Subcutaneous abdominal adipose tissue (tissue), 5 donors: ENCODE measurements around the gene OR52M1.
"Not testable (repeated sequence)": the region's sequence is repeated elsewhere in the genome, so short reads cannot be mapped to it uniquely, and the experiment has no call there.

Experiments used
- H3K27ac ChIP-seq: one replicate; pipeline ENCODE4 v1.7.0; 2013; ENCODE audit warnings: low read depth, mild to moderate bottlenecking, inconsistent platforms, low read length, moderate library complexity
- H3K27me3 ChIP-seq, 5 donors: one replicate each; pipeline ENCODE4 v1.7.0; 2013; ENCODE audit warnings: low read length in 5 of 5, inconsistent platforms in 1 of 5; ENCODE audit not compliant: control insufficient read depth in 5 of 5, insufficient read depth in 4 of 5
- H3K36me3 ChIP-seq, 5 donors: one replicate each; pipeline ENCODE4 v1.7.0; 2013; ENCODE audit warnings: low read length in 5 of 5; ENCODE audit not compliant: control insufficient read depth in 5 of 5, insufficient read depth in 5 of 5
- H3K4me1 ChIP-seq, 5 donors: one replicate each; pipeline ENCODE4 v1.7.0; 2013; ENCODE audit warnings: low read length in 5 of 5, mild to moderate bottlenecking in 3 of 5, moderate library complexity in 1 of 5; ENCODE audit not compliant: control insufficient read depth in 5 of 5, insufficient read depth in 5 of 5
- H3K4me3 ChIP-seq, 5 donors: one replicate each; pipeline ENCODE4 v1.7.0; 2013; ENCODE audit warnings: low read length in 5 of 5, low read depth in 1 of 5
- H3K9ac ChIP-seq, 5 donors: one replicate each; pipeline ENCODE4 v1.7.0; 2013; ENCODE audit warnings: low read length in 5 of 5, mild to moderate bottlenecking in 4 of 5, moderate library complexity in 3 of 5
- H3K9me3 ChIP-seq, 5 donors: one replicate each; pipeline ENCODE4 v1.7.0; 2013; ENCODE audit warnings: low read length in 5 of 5; ENCODE audit not compliant: control insufficient read depth in 5 of 5
- donor health status: healthy.
- donor health status: healthy.
- donor health status: healthy.
- donor health status: healthy.
- donor health status: healthy.

Gene OR52M1

DNA sequence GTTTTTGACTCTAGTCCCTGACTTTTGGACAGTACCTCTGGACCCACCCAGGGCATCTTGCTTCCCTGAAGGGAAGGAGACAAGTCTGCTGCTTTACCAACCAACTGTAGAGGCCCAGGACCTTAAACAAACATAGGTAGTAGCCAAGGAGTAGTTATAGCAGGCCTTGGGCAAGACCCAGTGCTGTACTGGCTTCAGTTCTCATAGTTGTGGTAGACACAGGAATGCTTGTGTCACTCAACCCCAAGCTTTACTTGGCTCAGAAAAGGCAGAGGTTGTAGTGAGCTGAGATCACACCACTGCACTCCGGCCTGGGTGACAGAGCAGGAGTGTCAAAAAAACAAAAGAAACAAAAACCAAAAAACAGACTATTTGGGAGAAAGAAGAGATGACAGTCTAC is 21.3 kb upstream of the OR52M1 start:
- Histone ChIP-seq H3K4me3 (no peak overlapping the region), H3K27ac (no peak overlapping the region), H3K9me3 (no peaks in the 10 kb centered on the region), H3K36me3 (no peaks in the 10 kb centered on the region), H3K9ac (no peak overlapping the region), H3K4me1 (no peaks in the 10 kb centered on the region), H3K27me3 (peaks cover 0 to 3% (median 0%) of the 10 kb centered on the region in 5 donors)

- Histone ChIP-seq H3K4me3 (no peak overlapping the region), H3K9ac (no peak overlapping the region), H3K27me3 (peaks cover 0 to 8% (median 2%) of the 10 kb centered on the region in 5 donors), H3K36me3 (no peaks in the 10 kb centered on the region), H3K4me1 (no peaks in the 10 kb centered on the region), H3K9me3 (peaks cover 0 to 2% (median 0%) of the 10 kb centered on the region in 5 donors), H3K27ac (no peak overlapping the region)
Observed at GRCh38 chr11:4527926-4528325, 17.1 kb upstream of the OR52M1 start.

DNA sequence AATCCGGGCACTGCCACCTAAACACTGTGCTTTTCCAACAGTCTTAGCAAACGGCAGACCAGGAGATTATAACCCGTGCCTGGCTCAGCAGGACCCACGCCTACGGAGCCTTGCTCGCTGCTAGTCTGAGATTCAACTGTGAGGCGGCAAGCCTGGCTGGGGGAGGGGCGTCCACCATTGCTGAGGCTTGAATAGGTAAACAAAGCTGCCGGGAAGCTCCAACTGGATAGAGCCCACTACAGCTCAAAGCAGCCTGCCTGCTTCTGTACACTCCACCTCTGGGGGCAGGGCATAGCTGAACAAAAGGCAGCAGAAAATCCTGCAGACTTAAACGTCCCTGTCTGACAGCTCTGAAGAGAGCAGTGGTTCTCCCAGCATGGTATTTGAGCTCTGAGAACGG is 13.3 kb upstream of the OR52M1 start:
- not testable (repeated sequence) for H3K9me3 ChIP-seq, H3K4me1 ChIP-seq, H3K4me3 ChIP-seq, H3K36me3 ChIP-seq, H3K27me3 ChIP-seq, H3K9ac ChIP-seq, H3K27ac ChIP-seq

GRCh38 chr11:4539603-4540219 is 5.3 kb upstream of the OR52M1 start:
- no peak overlapping the region for H3K9ac ChIP-seq
- no peak overlapping the region for H3K4me3 ChIP-seq
- H3K36me3 ChIP-seq, result no peaks in the 10 kb centered on the region
- H3K27me3 ChIP-seq, result peaks cover 0 to 6% (median 0%) of the 10 kb centered on the region in 5 donors
- no peak overlapping the region for H3K27ac ChIP-seq
- H3K4me1 ChIP-seq, result no peaks in the 10 kb centered on the region
- H3K9me3 ChIP-seq, result no peaks in the 10 kb centered on the region

GRCh38 chr11:4541071-4541470 is 3.9 kb upstream of the OR52M1 start:
- no peak overlapping the region for H3K27ac ChIP-seq
- H3K9me3 ChIP-seq, result no peaks in the 10 kb centered on the region
- no peaks in the 10 kb centered on the region for H3K4me1 ChIP-seq
- no peak overlapping the region for H3K4me3 ChIP-seq
- no peak overlapping the region for H3K9ac ChIP-seq
- peaks cover 0 to 6% (median 0%) of the 10 kb centered on the region in 5 donors for H3K27me3 ChIP-seq
- no peaks in the 10 kb centered on the region for H3K36me3 ChIP-seq

- no peak overlapping the region for H3K27ac ChIP-seq
- no peaks in the 10 kb centered on the region for H3K9me3 ChIP-seq
- H3K9ac ChIP-seq, result no peak overlapping the region
- no peak overlapping the region for H3K4me3 ChIP-seq
- H3K27me3 ChIP-seq, result peaks cover 0 to 6% (median 0%) of the 10 kb centered on the region in 5 donors
- H3K4me1 ChIP-seq, result no peaks in the 10 kb centered on the region
- H3K36me3 ChIP-seq, result no peaks in the 10 kb centered on the region
Observed at GRCh38 chr11:4543561-4543960, 1.4 kb upstream of the OR52M1 start.

GRCh38 chr11:4546878-4547277 is 1.9 kb downstream of the OR52M1 start:
- Histone ChIP-seq H3K4me3 (no peak overlapping the region), H3K27ac (no peak overlapping the region), H3K36me3 (no peaks in the 10 kb centered on the region), H3K4me1 (no peaks in the 10 kb centered on the region), H3K9ac (no peak overlapping the region), H3K9me3 (peaks cover 0 to 16% (median 7%) of the 10 kb centered on the region in 5 donors), H3K27me3 (peaks cover 0 to 2% (median 0%) of the 10 kb centered on the region in 5 donors)

DNA sequence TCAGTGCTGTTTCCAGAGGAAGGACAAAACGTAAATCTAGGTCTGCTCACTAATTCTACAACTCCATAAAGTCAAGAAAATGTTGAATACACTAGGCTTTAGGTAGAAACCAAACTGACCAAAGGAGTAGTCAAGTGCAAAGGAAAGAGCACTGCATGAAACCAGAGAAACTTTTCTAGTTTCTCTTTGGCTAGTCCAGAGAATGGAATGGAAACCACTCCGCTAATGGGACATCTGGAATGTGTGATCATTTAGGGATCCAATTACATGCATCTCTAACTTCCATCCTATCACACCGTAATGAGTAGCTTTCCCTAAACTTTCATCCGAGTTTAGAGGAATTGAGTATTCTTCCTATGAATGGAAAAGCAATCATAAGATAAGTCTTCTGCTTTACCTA is 2.4 kb downstream of the OR52M1 start:
- Histone ChIP-seq H3K4me1 (no peaks in the 10 kb centered on the region), H3K27me3 (no peaks in the 10 kb centered on the region), H3K9ac (no peak overlapping the region), H3K27ac (no peak overlapping the region), H3K4me3 (no peak overlapping the region), H3K36me3 (no peaks in the 10 kb centered on the region), H3K9me3 (peaks cover 0 to 16% (median 7%) of the 10 kb centered on the region in 5 donors)

DNA sequence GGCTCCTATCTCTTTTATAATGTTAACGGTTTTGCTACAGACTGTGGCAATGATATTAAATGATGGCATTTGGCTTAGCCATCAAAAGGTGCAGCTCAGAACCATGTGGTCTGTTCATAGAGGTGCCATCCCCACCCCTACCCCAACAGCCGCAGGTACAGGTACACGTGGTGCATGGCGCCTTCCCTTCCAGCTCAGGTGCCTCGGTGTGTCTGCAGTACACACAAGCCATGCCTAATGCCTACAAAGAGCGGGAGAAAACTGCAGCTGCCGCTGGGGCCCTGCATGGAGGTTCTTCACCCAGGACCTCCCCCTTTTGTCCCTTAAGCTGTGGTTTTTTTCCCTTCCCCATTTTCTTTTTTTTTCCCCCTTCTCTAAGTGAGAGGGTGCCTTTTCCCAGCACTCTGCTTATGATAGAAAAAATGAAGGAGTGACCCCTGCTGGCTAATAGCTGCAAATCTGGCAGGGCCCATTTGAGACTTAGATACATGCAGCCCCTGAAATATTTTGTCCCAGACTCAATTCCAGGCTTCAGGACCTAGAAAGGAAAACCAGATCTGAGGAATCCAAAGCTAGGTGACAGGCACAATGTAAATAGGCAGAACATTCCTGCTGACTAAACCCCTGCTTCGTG is 6.5 kb downstream of the OR52M1 start:
- Histone ChIP-seq H3K27ac (no peak overlapping the region), H3K9ac (no peak overlapping the region), H3K36me3 (no peaks in the 10 kb centered on the region), H3K9me3 (peaks cover 0 to 18% (median 7%) of the 10 kb centered on the region in 5 donors), H3K4me3 (no peak overlapping the region), H3K27me3 (no peaks in the 10 kb centered on the region), H3K4me1 (no peaks in the 10 kb centered on the region)

GRCh38 chr11:4559527-4560440 is 14.8 kb downstream of the OR52M1 start:
- Histone ChIP-seq H3K9me3 (peaks cover 0 to 6% (median 0%) of the 10 kb centered on the region in 5 donors), H3K27ac (no peak overlapping the region), H3K4me1 (no peaks in the 10 kb centered on the region), H3K9ac (no peak overlapping the region), H3K27me3 (no peaks in the 10 kb centered on the region), H3K4me3 (no peak overlapping the region), H3K36me3 (no peaks in the 10 kb centered on the region)
